Astrocyte of the cerebellum (primary cell): Measurements from ENCODE around the gene SH3BGRL3.
"Not testable (repeated sequence)": the region's sequence is repeated elsewhere in the genome, so short reads cannot be mapped to it uniquely, and the experiment has no call there.

Experiments
- DNase-seq: peaks from one replicate; pipeline ENCODE4 v3.0.0-alpha.2; 2011; ENCODE audit warnings: low read depth
- H3K4me3 ChIP-seq: 2 replicates; pipeline ENCODE4 v1.5.1; 2011; ENCODE audit warnings: mild to moderate bottlenecking, low read depth, low read length, moderate library complexity
- CTCF ChIP-seq: IDR thresholded peaks from 2 replicates; pipeline ENCODE4 v1.5.1; 2012; ENCODE audit warnings: low read length, low read depth, moderate library complexity, mild to moderate bottlenecking; ENCODE audit errors: missing control alignments
- in situ Hi-C: cut with HindIII; loops from 2 replicates; pipeline ENCODE4 v1.10.0; 2017; ENCODE audit warnings: low sequenced_read_pairs

Gene SH3BGRL3

GRCh38 chr1:26291433-26291832 is 11.5 kb downstream of the SH3BGRL3 start:
- in situ Hi-C loops: no loop called here
- no peak overlapping the region for H3K4me3 ChIP-seq
- TF ChIP-seq CTCF: no peak
- DNase-seq: no peak

GRCh38 chr1:26291939-26292338 is 12.1 kb downstream of the SH3BGRL3 start:
- no peak overlapping the region for H3K4me3 ChIP-seq
- TF ChIP-seq CTCF: no peak
- DNase-seq: no peak
- in situ Hi-C loops: no loop called here

GRCh38 chr1:26292735-26293134 is 12.8 kb downstream of the SH3BGRL3 start:
- DNase-seq, in situ Hi-C loops, H3K4me3 ChIP-seq: not testable (repeated sequence)

- no peak for DNase-seq
- in situ Hi-C loops: no loop called here
These were observed 14.1 kb downstream of the SH3BGRL3 start for GRCh38 chr1:26293911-26294463.

GRCh38 chr1:26295194-26296138 is 15.6 kb downstream of the SH3BGRL3 start:
- DNase-seq: no peak
- no peak overlapping the region for H3K4me3 ChIP-seq
- TF ChIP-seq CTCF: no peak
- in situ Hi-C loops: no loop called here

More at GRCh38 chr1:26293911-26294463, 14.1 kb downstream of the SH3BGRL3 start:
- TF ChIP-seq CTCF: no peak
- no peak overlapping the region for H3K4me3 ChIP-seq

GRCh38 chr1:26296340-26297056 is 16.6 kb downstream of the SH3BGRL3 start:
- no peak for TF ChIP-seq CTCF
- DNase-seq: no peak
- in situ Hi-C loops: no loop called here
- no peak overlapping the region for H3K4me3 ChIP-seq
